ENCODE results near the gene TLCD3B.

The TLCD3B gene

DNA sequence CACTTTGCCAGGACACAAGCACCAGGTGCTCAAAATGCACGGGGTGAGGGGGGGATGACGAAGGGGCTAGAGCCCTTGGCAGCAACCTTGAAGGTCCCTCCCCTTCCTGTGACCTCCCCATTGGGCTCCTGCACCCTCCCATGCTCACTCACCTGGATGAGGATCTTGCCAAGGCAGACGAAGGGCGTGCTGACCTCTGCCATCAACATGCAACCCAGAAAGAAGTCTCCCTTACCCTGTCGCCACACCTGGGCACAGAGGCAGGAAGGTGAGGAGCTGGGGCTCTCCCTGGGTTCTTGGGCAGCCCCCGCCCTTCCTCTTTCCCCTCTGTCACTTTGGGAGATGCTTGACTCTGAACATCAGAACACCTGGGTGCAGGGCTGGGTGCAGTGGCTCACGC is 5.5 kb downstream of the TLCD3B start:
- no peak for DNase-seq
- Histone ChIP-seq H3K9ac (ENCODE audit: low read length) (no peak overlapping the region), H3K4ac (ENCODE audit: low read depth in 1 of 2, low read length in 2 of 2) (no peak overlapping the region), H2AK5ac (ENCODE audit: low read length, severe bottlenecking) (no peak overlapping the region), H3K18ac (ENCODE audit: low read depth in 1 of 2, low read length in 2 of 2) (no peak overlapping the region), H4K91ac (ENCODE audit: low read length) (no peak overlapping the region), H2BK5ac (ENCODE audit: low read depth, low read length, poor library complexity, severe bottlenecking) (no peak overlapping the region), H3K23ac (ENCODE audit: low read length in 2 of 2) (no peak overlapping the region), H3K4me3 (ENCODE audit: insufficient read depth in 1 of 2, low read depth in 1 of 2, low read length in 2 of 2) (no peak overlapping the region), H4K8ac (ENCODE audit: low read length) (no peak overlapping the region), H3K4me1 (ENCODE audit: control insufficient read depth, insufficient read depth, low read depth, low read length) (peaks cover 14% of the 10 kb centered on the region), H3K79me1 (replicated peaks; ENCODE audit: low read length, poor library complexity, severe bottlenecking) (no peaks in the 10 kb centered on the region), H3K4me2 (ENCODE audit: low read length, poor library complexity, severe bottlenecking) (no peak overlapping the region), H3K36me3 (ENCODE audit: control insufficient read depth in 1 of 2, insufficient read depth in 2 of 2, low read depth in 1 of 2, low read length in 2 of 2) (no peaks in the 10 kb centered on the region), H2AFZ (ENCODE audit: low read depth, low read length) (no peak overlapping the region), H3K27ac (ENCODE audit: low read length, poor library complexity, severe bottlenecking) (no peak overlapping the region), H3K14ac (ENCODE audit: low read length in 2 of 2) (no peak overlapping the region), H2BK120ac (ENCODE audit: low read depth, low read length) (no peak overlapping the region), H3K9me3 (ENCODE audit: control insufficient read depth, low read length) (no peaks in the 10 kb centered on the region), H3K27me3 (ENCODE audit: control insufficient read depth in 1 of 2, insufficient read depth in 1 of 2, low read length in 2 of 2) (peaks cover 58 to 82% of the 10 kb centered on the region in 2 experiments), H2BK12ac (ENCODE audit: low read length in 2 of 2) (no peak overlapping the region), H2BK15ac (ENCODE audit: low read depth, poor library complexity, severe bottlenecking) (no peak overlapping the region)
- 60% methylated on average over 7 of the region's 7 CpGs for WGBS

GRCh38 chr16:30025156-30025555 is 5.9 kb downstream of the TLCD3B start:
- peaks cover 11% of the 10 kb centered on the region for H3K4me1 ChIP-seq (ENCODE audit: control insufficient read depth, insufficient read depth, low read depth, low read length)
- no peak for DNase-seq
- H3K9ac ChIP-seq (ENCODE audit: low read length), result no peak overlapping the region
- no peak overlapping the region for H3K27ac ChIP-seq (ENCODE audit: low read length, poor library complexity, severe bottlenecking)
- H2BK12ac ChIP-seq (ENCODE audit: low read length in 2 of 2), result no peak overlapping the region
- H3K4me3 ChIP-seq (ENCODE audit: insufficient read depth in 1 of 2, low read depth in 1 of 2, low read length in 2 of 2), result no peak overlapping the region
- H3K36me3 ChIP-seq (ENCODE audit: control insufficient read depth in 1 of 2, insufficient read depth in 2 of 2, low read depth in 1 of 2, low read length in 2 of 2), result no peaks in the 10 kb centered on the region
- H3K4me2 ChIP-seq (ENCODE audit: low read length, poor library complexity, severe bottlenecking), result no peak overlapping the region
- H3K23ac ChIP-seq (ENCODE audit: low read length in 2 of 2), result no peak overlapping the region
- H4K91ac ChIP-seq (ENCODE audit: low read length), result no peak overlapping the region
- H3K18ac ChIP-seq (ENCODE audit: low read depth in 1 of 2, low read length in 2 of 2), result no peak overlapping the region
- H2BK15ac ChIP-seq (ENCODE audit: low read depth, poor library complexity, severe bottlenecking), result no peak overlapping the region
- H2BK120ac ChIP-seq (ENCODE audit: low read depth, low read length), result no peak overlapping the region
- no peak overlapping the region for H2AK5ac ChIP-seq (ENCODE audit: low read length, severe bottlenecking)
- H3K9me3 ChIP-seq (ENCODE audit: control insufficient read depth, low read length), result no peaks in the 10 kb centered on the region
- WGBS, result 80% methylated on average over 20 of the region's 20 CpGs
- peak overlapping the region in 1 of 2 experiments; percentile 44 for H3K14ac ChIP-seq (ENCODE audit: low read length in 2 of 2)
- H4K8ac ChIP-seq (ENCODE audit: low read length), result no peak overlapping the region
- H2BK5ac ChIP-seq (ENCODE audit: low read depth, low read length, poor library complexity, severe bottlenecking), result no peak overlapping the region
- no peak overlapping the region for H3K4ac ChIP-seq (ENCODE audit: low read depth in 1 of 2, low read length in 2 of 2)
- peaks cover 54 to 78% of the 10 kb centered on the region in 2 experiments for H3K27me3 ChIP-seq (ENCODE audit: control insufficient read depth in 1 of 2, insufficient read depth in 1 of 2, low read length in 2 of 2)
- H3K79me1 ChIP-seq (replicated peaks; ENCODE audit: low read length, poor library complexity, severe bottlenecking), result no peaks in the 10 kb centered on the region
- no peak overlapping the region for H2AFZ ChIP-seq (ENCODE audit: low read depth, low read length)

GRCh38 chr16:30024451-30024850 is 6.6 kb downstream of the TLCD3B start:
- no peak overlapping the region for H4K91ac ChIP-seq (ENCODE audit: low read length)
- H4K8ac ChIP-seq (ENCODE audit: low read length), result no peak overlapping the region
- no peak overlapping the region for H2AK5ac ChIP-seq (ENCODE audit: low read length, severe bottlenecking)
- H3K18ac ChIP-seq (ENCODE audit: low read depth in 1 of 2, low read length in 2 of 2), result no peak overlapping the region
- H3K36me3 ChIP-seq (ENCODE audit: control insufficient read depth in 1 of 2, insufficient read depth in 2 of 2, low read depth in 1 of 2, low read length in 2 of 2), result no peaks in the 10 kb centered on the region
- 91% methylated on average over 15 of the region's 16 CpGs for WGBS
- H3K9ac ChIP-seq (ENCODE audit: low read length), result no peak overlapping the region
- H2AFZ ChIP-seq (ENCODE audit: low read depth, low read length), result no peak overlapping the region
- no peak overlapping the region for H3K27ac ChIP-seq (ENCODE audit: low read length, poor library complexity, severe bottlenecking)
- H3K79me1 ChIP-seq (replicated peaks; ENCODE audit: low read length, poor library complexity, severe bottlenecking), result no peaks in the 10 kb centered on the region
- H3K9me3 ChIP-seq (ENCODE audit: control insufficient read depth, low read length), result no peaks in the 10 kb centered on the region
- H3K23ac ChIP-seq (ENCODE audit: low read length in 2 of 2), result no peak overlapping the region
- peaks cover 47 to 76% of the 10 kb centered on the region in 2 experiments for H3K27me3 ChIP-seq (ENCODE audit: control insufficient read depth in 1 of 2, insufficient read depth in 1 of 2, low read length in 2 of 2)
- no peak overlapping the region for H3K4ac ChIP-seq (ENCODE audit: low read depth in 1 of 2, low read length in 2 of 2)
- H2BK5ac ChIP-seq (ENCODE audit: low read depth, low read length, poor library complexity, severe bottlenecking), result no peak overlapping the region
- no peak overlapping the region for H2BK12ac ChIP-seq (ENCODE audit: low read length in 2 of 2)
- no peak overlapping the region for H3K4me2 ChIP-seq (ENCODE audit: low read length, poor library complexity, severe bottlenecking)
- H3K4me1 ChIP-seq (ENCODE audit: control insufficient read depth, insufficient read depth, low read depth, low read length), result peaks cover 12% of the 10 kb centered on the region
- H3K4me3 ChIP-seq (ENCODE audit: insufficient read depth in 1 of 2, low read depth in 1 of 2, low read length in 2 of 2), result no peak overlapping the region
- no peak overlapping the region for H2BK120ac ChIP-seq (ENCODE audit: low read depth, low read length)
- H2BK15ac ChIP-seq (ENCODE audit: low read depth, poor library complexity, severe bottlenecking), result no peak overlapping the region
- DNase-seq, result no peak
- no peak overlapping the region for H3K14ac ChIP-seq (ENCODE audit: low read length in 2 of 2)

GRCh38 chr16:30023586-30023985 is 7.5 kb downstream of the TLCD3B start:
- Histone ChIP-seq H3K36me3 (ENCODE audit: control insufficient read depth in 1 of 2, insufficient read depth in 2 of 2, low read depth in 1 of 2, low read length in 2 of 2) (no peaks in the 10 kb centered on the region), H2BK12ac (ENCODE audit: low read length in 2 of 2) (no peak overlapping the region), H3K79me1 (replicated peaks; ENCODE audit: low read length, poor library complexity, severe bottlenecking) (no peaks in the 10 kb centered on the region), H2BK120ac (ENCODE audit: low read depth, low read length) (no peak overlapping the region), H4K91ac (ENCODE audit: low read length) (no peak overlapping the region), H3K18ac (ENCODE audit: low read depth in 1 of 2, low read length in 2 of 2) (no peak overlapping the region), H3K9me3 (ENCODE audit: control insufficient read depth, low read length) (no peaks in the 10 kb centered on the region), H2AK5ac (ENCODE audit: low read length, severe bottlenecking) (no peak overlapping the region), H3K14ac (ENCODE audit: low read length in 2 of 2) (no peak overlapping the region), H2BK5ac (ENCODE audit: low read depth, low read length, poor library complexity, severe bottlenecking) (no peak overlapping the region), H3K27me3 (ENCODE audit: control insufficient read depth in 1 of 2, insufficient read depth in 1 of 2, low read length in 2 of 2) (peaks cover 39 to 71% of the 10 kb centered on the region in 2 experiments), H3K4me3 (ENCODE audit: insufficient read depth in 1 of 2, low read depth in 1 of 2, low read length in 2 of 2) (no peak overlapping the region), H3K27ac (ENCODE audit: low read length, poor library complexity, severe bottlenecking) (no peak overlapping the region), H3K9ac (ENCODE audit: low read length) (no peak overlapping the region), H3K4ac (ENCODE audit: low read depth in 1 of 2, low read length in 2 of 2) (no peak overlapping the region), H3K23ac (ENCODE audit: low read length in 2 of 2) (no peak overlapping the region), H3K4me2 (ENCODE audit: low read length, poor library complexity, severe bottlenecking) (no peak overlapping the region), H3K4me1 (ENCODE audit: control insufficient read depth, insufficient read depth, low read depth, low read length) (peaks cover 13% of the 10 kb centered on the region), H2BK15ac (ENCODE audit: low read depth, poor library complexity, severe bottlenecking) (no peak overlapping the region), H4K8ac (ENCODE audit: low read length) (no peak overlapping the region), H2AFZ (ENCODE audit: low read depth, low read length) (no peak overlapping the region)
- 83% methylated on average over 11 of the region's 11 CpGs for WGBS
- no peak for DNase-seq
